BJ (cell line): ENCODE data around the gene BEND7. TPM values are rescaled to one million over a fixed set of nuclear protein-coding genes. Genes with fewer than 3 reads are reported as not detected.

Source experiments
- CTCF ChIA-PET: fragments of 350-600 bp; formaldehyde crosslinking; extraction: SDS; loops from one replicate; lab custom pipeline; 2021; ENCODE audit warnings: antibody characterized with exemption, inconsistent platforms; lab: Yijun Ruan, JAX
- POLR2A ChIA-PET: fragments of 300-600 bp; sonication (Branson Sonifier 250); formaldehyde crosslinking; extraction: SDS; loops from one replicate; lab custom pipeline; 2021; ENCODE audit warnings: antibody characterized with exemption; lab: Charles Lee
- DNase-seq: peaks from one replicate; pipeline ENCODE4 v3.0.0-alpha.2; 2011; ENCODE audit warnings: low read depth
- H3K27me3 ChIP-seq: 2 replicates; pipeline ENCODE4 v1.6.0; 2011; ENCODE audit warnings: low read length; ENCODE audit not compliant: control insufficient read depth, insufficient read depth
- H3K36me3 ChIP-seq: 2 replicates; pipeline ENCODE4 v1.5.1; 2011; ENCODE audit warnings: low read length; ENCODE audit not compliant: control insufficient read depth, insufficient read depth
- H3K4me3 ChIP-seq: 2 replicates; pipeline ENCODE4 v1.5.1; 2011; ENCODE audit warnings: low read depth, mild to moderate bottlenecking, control low read depth, low read length
- CTCF ChIP-seq: IDR thresholded peaks from 2 replicates; pipeline ENCODE4 v1.5.1; 2011; ENCODE audit warnings: low read depth, mild to moderate bottlenecking, control low read depth, inconsistent platforms, low read length, moderate library complexity; ENCODE audit not compliant: insufficient read depth
- polyA plus RNA-seq: library from polyadenylated mRNA; depleted of rRNA; stranded (reverse); fragments of >200 nt; gene quantifications from 2 replicates; pipeline ENCODE4 v1.2.3, GENCODE V29; 2011

The BEND7 gene
- polyA plus RNA-seq, 1 experiment = 4.5 TPM

DNA sequence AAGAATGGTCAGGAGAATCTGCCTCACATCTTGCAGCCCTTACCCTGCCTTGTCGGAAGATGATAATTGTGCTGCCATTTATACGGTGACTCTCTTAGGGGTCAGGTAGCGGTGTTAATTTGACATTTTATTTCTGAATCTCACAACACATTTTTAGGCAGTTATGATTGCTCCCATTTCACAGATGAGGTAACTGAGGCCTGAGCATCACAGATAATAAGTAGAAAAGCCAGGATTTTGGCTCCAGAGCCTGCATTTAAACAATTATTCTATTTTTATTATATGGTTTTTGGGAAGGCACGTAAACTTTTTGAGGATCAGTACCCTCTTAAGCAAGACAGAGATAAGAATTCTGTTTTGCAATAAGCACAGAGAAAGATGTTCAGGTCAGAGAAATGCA is 103.4 kb downstream of the BEND7 start:
- DNase-seq = no peak
- POLR2A ChIA-PET = no interaction called here
- CTCF ChIA-PET = interaction anchor here (2.3 kb wide), 1 partner anchor 14 kb away, joined by 7 read pairs; no protein-coding TSS in a partner anchor

GRCh38 chr10:13422800-13423199 is 106.0 kb downstream of the BEND7 start:
- TF ChIP-seq CTCF = no peak
- POLR2A ChIA-PET = no interaction called here
- no peak for DNase-seq
- CTCF ChIA-PET = interaction anchor here (1.6 kb wide), 1 partner anchor 18 kb away, joined by 3 read pairs; no protein-coding TSS in a partner anchor
- Histone ChIP-seq H3K36me3 (no peaks in the 10 kb centered on the region), H3K4me3 (no peak overlapping the region), H3K27me3 (peaks cover 2% of the 10 kb centered on the region; the same call in 1 of the 2 replicates)

More for the DNA sequence above, 103.4 kb downstream of the BEND7 start:
- Histone ChIP-seq H3K36me3 (no peaks in the 10 kb centered on the region), H3K27me3 (peaks cover 2% of the 10 kb centered on the region; the same call in 1 of the 2 replicates), H3K4me3 (no peak overlapping the region)
- TF ChIP-seq CTCF = no peak

- ChIA-PET POLR2A (no interaction called here), CTCF (no interaction called here)
- Histone ChIP-seq H3K36me3 (no peaks in the 10 kb centered on the region), H3K27me3 (peaks cover 4% of the 10 kb centered on the region), H3K4me3 (no peak overlapping the region)
- no peak for DNase-seq
- TF ChIP-seq CTCF = no peak
These were observed 107.4 kb downstream of the BEND7 start for GRCh38 chr10:13421382-13421917.

GRCh38 chr10:13420532-13421307 is 108.1 kb downstream of the BEND7 start:
- no peak overlapping the region for H3K4me3 ChIP-seq
- ChIA-PET CTCF (interaction anchor here (0.7 to 1.2 kb wide), 2 partner anchors 48 to 118 kb away, joined by 3 read pairs; no protein-coding TSS in a partner anchor), POLR2A (no interaction called here)
- H3K36me3 ChIP-seq = no peaks in the 10 kb centered on the region
- TF ChIP-seq CTCF = no peak
- DNase-seq = no peak
- peaks cover 5% of the 10 kb centered on the region for H3K27me3 ChIP-seq

DNA sequence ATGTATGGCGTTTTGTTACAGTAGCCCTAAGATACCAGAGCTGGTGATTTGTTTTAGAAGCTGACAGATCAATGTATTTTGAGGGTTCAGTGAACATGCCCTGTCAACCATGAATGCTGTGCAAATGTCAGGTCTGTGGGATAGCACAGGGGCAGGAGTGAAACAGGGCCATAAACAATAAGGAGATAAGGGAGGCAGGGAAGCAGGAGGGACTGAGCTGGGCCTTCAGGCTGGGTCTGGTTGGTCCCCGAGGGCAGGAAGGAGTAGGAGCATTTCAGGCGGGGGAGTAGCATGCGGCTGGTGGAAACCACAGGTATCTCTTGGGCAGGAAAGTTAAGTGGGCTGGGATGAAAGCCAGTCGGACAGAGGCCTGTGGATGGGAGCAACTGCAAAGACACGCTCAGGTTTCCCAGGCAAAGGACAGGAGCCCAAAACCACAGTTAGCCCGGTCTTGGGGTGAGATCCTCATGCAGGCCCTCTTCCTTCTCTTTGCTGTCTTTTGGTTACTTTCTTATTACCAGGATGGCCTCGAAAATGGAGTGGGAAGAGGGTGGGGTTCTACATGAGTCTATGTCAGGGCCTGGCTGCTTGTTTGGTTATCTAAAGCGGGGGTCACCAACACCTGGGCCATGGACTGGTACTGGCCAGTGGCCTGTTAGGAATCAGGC is 111.2 kb downstream of the BEND7 start:
- CTCF ChIA-PET = interaction anchor here (0.9 to 3.8 kb wide), 2 partner anchors 45 to 119 kb away, joined by 3 to 16 read pairs; no protein-coding TSS in a partner anchor
- Histone ChIP-seq H3K36me3 (no peaks in the 10 kb centered on the region), H3K4me3 (no peak overlapping the region), H3K27me3 (peaks cover 3% of the 10 kb centered on the region)
- DNase-seq = no peak
- POLR2A ChIA-PET = no interaction called here
- no peak for TF ChIP-seq CTCF
